Measurements from ENCODE around the gene SLC33A1.
"Not testable (repeated sequence)": the region's sequence is repeated elsewhere in the genome, so short reads cannot be mapped to it uniquely, and the experiment has no call there.

SLC33A1 gene

DNA sequence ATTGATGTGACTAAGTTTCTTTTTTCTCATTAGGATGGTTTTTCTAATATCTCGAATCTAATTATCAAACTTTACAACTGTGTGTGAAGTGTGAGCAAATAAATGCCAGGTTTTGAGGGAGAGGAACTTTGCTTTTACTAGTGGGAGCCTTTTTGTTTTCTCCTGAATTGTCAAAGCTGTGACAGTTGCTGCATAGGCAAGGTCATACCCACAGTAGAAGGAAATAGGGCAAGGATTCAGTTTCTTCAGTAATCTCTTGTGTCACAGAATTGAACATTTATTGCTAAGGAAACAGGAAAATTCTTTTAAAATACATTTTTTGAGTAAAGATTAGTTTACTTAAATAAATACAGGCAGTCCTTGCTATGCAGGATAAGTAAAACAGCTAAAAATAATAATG is 35.7 kb upstream of the SLC33A1 start:
- Histone ChIP-seq H3K4me1 (ENCODE audit: low read length) (peaks cover 18% of the 10 kb centered on the region), H3K27ac (ENCODE audit: low read length) (no peak overlapping the region), H3K9ac (ENCODE audit: low read length) (no peak overlapping the region), H3K4me3 (ENCODE audit: low read length) (no peak overlapping the region), H3K79me2 (ENCODE audit: low read length) (peaks cover 93% of the 10 kb centered on the region), H3K4me2 (ENCODE audit: low read length) (no peak overlapping the region), H3K27me3 (ENCODE audit: low read depth, low read length) (no peaks in the 10 kb centered on the region), H3K9me3 (ENCODE audit: insufficient read depth, low read length) (no peaks in the 10 kb centered on the region), H2AFZ (ENCODE audit: low read depth, low read length) (no peak overlapping the region), H4K20me1 (ENCODE audit: insufficient read depth, low read length) (peaks cover 58% of the 10 kb centered on the region), H3K36me3 (replicated peaks; ENCODE audit: low read depth, low read length) (peaks cover 13% of the 10 kb centered on the region)
- TF ChIP-seq EZH2phosphoT487 (IDR thresholded peaks at IDR 0.05; ENCODE audit: low read depth) = no peak
- no peak for TF ChIP-seq CTCF (IDR thresholded peaks at IDR 0.05; ENCODE audit: low read depth, low read length)

- Histone ChIP-seq H4K20me1 (ENCODE audit: insufficient read depth, low read length) (peaks cover 66% of the 10 kb centered on the region), H3K27ac (ENCODE audit: low read length) (no peak overlapping the region), H2AFZ (ENCODE audit: low read depth, low read length) (no peak overlapping the region), H3K4me2 (ENCODE audit: low read length) (no peak overlapping the region), H3K9me3 (ENCODE audit: insufficient read depth, low read length) (no peaks in the 10 kb centered on the region), H3K9ac (ENCODE audit: low read length) (no peak overlapping the region), H3K4me3 (ENCODE audit: low read length) (no peak overlapping the region), H3K27me3 (ENCODE audit: low read depth, low read length) (no peaks in the 10 kb centered on the region), H3K36me3 (replicated peaks; ENCODE audit: low read depth, low read length) (peaks cover 7% of the 10 kb centered on the region), H3K4me1 (ENCODE audit: low read length) (peaks cover 18% of the 10 kb centered on the region), H3K79me2 (ENCODE audit: low read length) (peaks cover 97% of the 10 kb centered on the region)
- no peak for TF ChIP-seq CTCF (IDR thresholded peaks at IDR 0.05; ENCODE audit: low read depth, low read length)
These were observed 35.0 kb upstream of the SLC33A1 start for GRCh38 chr3:155889212-155889611.

- no peaks in the 10 kb centered on the region for H3K9me3 ChIP-seq (ENCODE audit: insufficient read depth, low read length)
These were observed 32.7 kb upstream of the SLC33A1 start for GRCh38 chr3:155886915-155887314.

DNA sequence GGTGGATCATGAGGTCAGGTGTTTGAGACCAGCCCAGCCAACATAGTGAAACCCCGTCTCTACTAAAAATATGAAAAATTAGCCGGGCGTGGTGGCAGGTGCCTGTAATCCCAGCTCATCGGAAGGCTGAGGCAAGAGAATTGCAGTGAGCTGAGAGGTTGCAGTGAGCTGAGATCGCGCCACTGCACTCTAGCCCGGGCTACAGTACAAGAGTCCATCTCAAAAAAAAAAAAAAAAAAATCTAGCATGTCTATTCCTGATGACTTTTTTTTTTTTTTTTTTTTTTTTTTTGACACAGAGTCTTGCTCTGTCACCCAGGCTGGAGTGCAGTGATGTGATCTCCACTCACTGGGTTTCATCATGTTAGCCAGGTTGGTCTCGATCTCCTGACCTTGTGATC is 32.1 kb upstream of the SLC33A1 start:
- peaks cover 84% of the 10 kb centered on the region for H4K20me1 ChIP-seq (ENCODE audit: insufficient read depth, low read length)
- H3K4me1 ChIP-seq (ENCODE audit: low read length) = peaks cover 18% of the 10 kb centered on the region
- H3K27ac ChIP-seq (ENCODE audit: low read length); H3K4me3 ChIP-seq (ENCODE audit: low read length); H3K27me3 ChIP-seq (ENCODE audit: low read depth, low read length); H2AFZ ChIP-seq (ENCODE audit: low read depth, low read length); H3K36me3 ChIP-seq (replicated peaks; ENCODE audit: low read depth, low read length); H3K9me3 ChIP-seq (ENCODE audit: insufficient read depth, low read length); H3K9ac ChIP-seq (ENCODE audit: low read length): not testable (repeated sequence)
- peak overlapping the region; percentile 19; the same call in 1 of the 2 replicates for H3K4me2 ChIP-seq (ENCODE audit: low read length)
- H3K79me2 ChIP-seq (ENCODE audit: low read length) = peaks cover 100% of the 10 kb centered on the region

More at GRCh38 chr3:155886915-155887314, 32.7 kb upstream of the SLC33A1 start:
- Histone ChIP-seq H3K4me2 (ENCODE audit: low read length) (no peak overlapping the region), H3K9ac (ENCODE audit: low read length) (no peak overlapping the region), H3K4me1 (ENCODE audit: low read length) (peaks cover 18% of the 10 kb centered on the region), H2AFZ (ENCODE audit: low read depth, low read length) (no peak overlapping the region), H3K79me2 (ENCODE audit: low read length) (peaks cover 100% of the 10 kb centered on the region), H3K27me3 (ENCODE audit: low read depth, low read length) (no peaks in the 10 kb centered on the region), H3K36me3 (replicated peaks; ENCODE audit: low read depth, low read length) (no peaks in the 10 kb centered on the region), H3K27ac (ENCODE audit: low read length) (no peak overlapping the region), H3K4me3 (ENCODE audit: low read length) (no peak overlapping the region), H4K20me1 (ENCODE audit: insufficient read depth, low read length) (peaks cover 82% of the 10 kb centered on the region)
- no peak for TF ChIP-seq CTCF (IDR thresholded peaks at IDR 0.05; ENCODE audit: low read depth, low read length)
- no peak for TF ChIP-seq EZH2phosphoT487 (IDR thresholded peaks at IDR 0.05; ENCODE audit: low read depth)

GRCh38 chr3:155885292-155885691 is 31.1 kb upstream of the SLC33A1 start:
- peaks cover 100% of the 10 kb centered on the region for H3K79me2 ChIP-seq (ENCODE audit: low read length)
- no peak overlapping the region for H3K4me2 ChIP-seq (ENCODE audit: low read length)
- H3K9me3 ChIP-seq (ENCODE audit: insufficient read depth, low read length) = no peaks in the 10 kb centered on the region
- H3K36me3 ChIP-seq (replicated peaks; ENCODE audit: low read depth, low read length) = no peaks in the 10 kb centered on the region
- H3K4me1 ChIP-seq (ENCODE audit: low read length) = peaks cover 18% of the 10 kb centered on the region
- H3K27me3 ChIP-seq (ENCODE audit: low read depth, low read length) = no peaks in the 10 kb centered on the region
- H3K9ac ChIP-seq (ENCODE audit: low read length) = no peak overlapping the region
- no peak overlapping the region for H3K4me3 ChIP-seq (ENCODE audit: low read length)
- H2AFZ ChIP-seq (ENCODE audit: low read depth, low read length) = no peak overlapping the region
- H3K27ac ChIP-seq (ENCODE audit: low read length) = no peak overlapping the region
- no peak for TF ChIP-seq EZH2phosphoT487 (IDR thresholded peaks at IDR 0.05; ENCODE audit: low read depth)
- no peak for TF ChIP-seq CTCF (IDR thresholded peaks at IDR 0.05; ENCODE audit: low read depth, low read length)
- H4K20me1 ChIP-seq (ENCODE audit: insufficient read depth, low read length) = peaks cover 83% of the 10 kb centered on the region
